Panc1 (cell line): ENCODE data around the gene LRIG2. TPM values are rescaled to one million over a fixed set of nuclear protein-coding genes. Genes with fewer than 3 reads are reported as not detected.

Experiments
- ATAC-seq: fragments of 200-7000 bp; cut with Tn5 transposase; 2 replicates; pipeline ENCODE4 v1.9.1; 2020; ENCODE audit warnings: mild to moderate bottlenecking, moderate library complexity
- BruUV-seq: library from RNA; stranded (reverse); fragments of 400-500 nt; replicated peaks from 2 replicates; lab custom pipeline; 2021; lab: Mats Ljungman, UMichigan
- CTCF ChIA-PET: fragments of 300-600 bp; sonication (Branson Sonifier 250); formaldehyde crosslinking; loops from one replicate; lab custom pipeline; 2022; ENCODE audit warnings: antibody characterized with exemption; lab: Charles Lee
- POLR2A ChIA-PET: fragments of 300-600 bp; sonication (Branson Sonifier 250); formaldehyde crosslinking; loops from one replicate; lab custom pipeline; 2022; ENCODE audit warnings: antibody characterized with exemption; lab: Charles Lee
- DNase-seq: peaks from one replicate; pipeline ENCODE4 v3.0.0-alpha.2; 2010; ENCODE audit warnings: low read depth, low spot score
- H3K27ac ChIP-seq: 2 replicates; pipeline ENCODE4 v1.5.1; 2011; ENCODE audit warnings: mild to moderate bottlenecking, low read length, inconsistent platforms
- H3K27me3 ChIP-seq: fragments of 200-500 bp; sonication (Bioruptor generic); 2 replicates; pipeline ENCODE4 v1.6.0; 2014; ENCODE audit warnings: low read length, inconsistent platforms; ENCODE audit not compliant: control insufficient read depth, insufficient read depth
- H3K36me3 ChIP-seq: fragments of 200-500 bp; sonication (Bioruptor generic); 2 replicates; pipeline ENCODE4 v1.5.1; 2014; ENCODE audit warnings: inconsistent platforms, mild to moderate bottlenecking, low read length, moderate library complexity; ENCODE audit not compliant: control insufficient read depth, insufficient read depth
- H3K4me1 ChIP-seq: 2 replicates; pipeline ENCODE4 v1.5.1; 2011; ENCODE audit warnings: inconsistent platforms, mild to moderate bottlenecking, low read length, moderate library complexity; ENCODE audit not compliant: control insufficient read depth, insufficient read depth
- H3K4me3 ChIP-seq, 2 experiments: 2 replicates each; pipeline ENCODE4 v1.5.1; 2011 to 2012; ENCODE audit warnings: low read depth in 2 of 2, low read length in 2 of 2, mild to moderate bottlenecking in 2 of 2, inconsistent platforms in 1 of 2, moderate library complexity in 1 of 2
- H3K9me3 ChIP-seq: fragments of 200-500 bp; sonication (Bioruptor generic); 2 replicates; pipeline ENCODE4 v1.5.1; 2014; ENCODE audit warnings: low read depth, mild to moderate bottlenecking, inconsistent platforms, low read length, moderate library complexity; ENCODE audit not compliant: control insufficient read depth, insufficient read depth
- CTCF ChIP-seq: fragments of 450-650 bp; IDR thresholded peaks from 2 replicates; pipeline ENCODE4 v1.5.1; 2017; ENCODE audit warnings: mild to moderate bottlenecking
- POLR2AphosphoS5 ChIP-seq: IDR thresholded peaks from 2 replicates; pipeline ENCODE4 v1.6.1; 2012; ENCODE audit warnings: mild to moderate bottlenecking, low read depth, low read length, moderate library complexity
- REST ChIP-seq, 2 experiments: IDR thresholded peaks; 2 replicates each; pipeline ENCODE4 v1.6.1; 2011 to 2012; ENCODE audit warnings: low read depth in 2 of 2, control low read depth in 1 of 2, low read length in 1 of 2, mild to moderate bottlenecking in 1 of 2, moderate library complexity in 1 of 2; ENCODE audit not compliant: insufficient read depth in 1 of 2
- SIN3A ChIP-seq: IDR thresholded peaks from 2 replicates; pipeline ENCODE4 v1.6.1; 2012; ENCODE audit warnings: low read depth, mild to moderate bottlenecking, low read length, moderate library complexity, borderline replicate concordance; ENCODE audit not compliant: insufficient read depth
- TCF7L2 ChIP-seq: IDR thresholded peaks from 2 replicates; pipeline ENCODE4 v1.6.1; 2011; ENCODE audit warnings: mild to moderate bottlenecking, low read depth, low read length, inconsistent platforms
- in situ Hi-C: cut with HindIII; loops from 2 replicates; pipeline ENCODE4 v1.10.0; 2016; ENCODE audit warnings: low sequenced_read_pairs, low pct_unique_long_range_greater_than_20kb
- intact Hi-C: fragments of 100-400 bp; cut with micrococcal nuclease; formaldehyde crosslinking; loops from one replicate; pipeline ENCODE4 v1.10.0; 2022; ENCODE audit not compliant: unreplicated experiment
- total RNA-seq: library from RNA; stranded (reverse); gene quantifications from one replicate; pipeline ENCODE4 v1.2.1, GENCODE V29; 2021; ENCODE audit not compliant: unreplicated experiment

The LRIG2 gene
- total RNA-seq, 1 experiment from 2014 or later: 8.9 TPM

- Histone ChIP-seq H3K9me3 (no peaks in the 10 kb centered on the region), H3K4me1 (no peaks in the 10 kb centered on the region), H3K36me3 (peaks cover 28% of the 10 kb centered on the region), H3K27ac (no peak overlapping the region), H3K27me3 (no peaks in the 10 kb centered on the region), H3K4me3 (no peak overlapping the region)
- intact Hi-C loops: no loop called here
- POLR2A ChIA-PET: no interaction called here
- TF ChIP-seq CTCF (no peak), POLR2AphosphoS5 (no peak), TCF7L2 (no peak), SIN3A (no peak), REST (IDR thresholded peaks at IDR 0.05; ENCODE audit: insufficient read depth in 1 of 2, low read depth in 2 of 2, low read length in 1 of 2) (no peak)
- CTCF ChIA-PET: no interaction called here
- no peak for ATAC-seq
- no peak for DNase-seq
- in situ Hi-C loops: no loop called here
- BruUV-seq: no TSS peak
These were observed 23.5 kb downstream of the LRIG2 start for GRCh38 chr1:113096493-113096892.

GRCh38 chr1:113101588-113101987, 28.6 kb downstream of the LRIG2 start:
- DNase-seq (no peak), ATAC-seq (no peak)
- no TSS peak for BruUV-seq
- in situ Hi-C loops (no loop called here), intact Hi-C loops (no loop called here)
- Histone ChIP-seq H3K9me3 (no peaks in the 10 kb centered on the region), H3K4me1 (no peaks in the 10 kb centered on the region), H3K27me3 (no peaks in the 10 kb centered on the region), H3K4me3 (no peak overlapping the region), H3K36me3 (peaks cover 16% of the 10 kb centered on the region), H3K27ac (no peak overlapping the region)
- CTCF ChIA-PET: no interaction called here
- TF ChIP-seq REST (IDR thresholded peaks at IDR 0.05; ENCODE audit: insufficient read depth in 1 of 2, low read depth in 2 of 2, low read length in 1 of 2) (no peak), TCF7L2 (no peak), POLR2AphosphoS5 (no peak)
- POLR2A ChIA-PET: no interaction called here
